ENCODE data around the gene ZNF688. TPM values are rescaled to one million over a fixed set of nuclear protein-coding genes. Genes with fewer than 3 reads are reported as not detected.

ZNF688 gene
- total RNA-seq, 1 experiment from 2014 or later, result 3.6 TPM

DNA sequence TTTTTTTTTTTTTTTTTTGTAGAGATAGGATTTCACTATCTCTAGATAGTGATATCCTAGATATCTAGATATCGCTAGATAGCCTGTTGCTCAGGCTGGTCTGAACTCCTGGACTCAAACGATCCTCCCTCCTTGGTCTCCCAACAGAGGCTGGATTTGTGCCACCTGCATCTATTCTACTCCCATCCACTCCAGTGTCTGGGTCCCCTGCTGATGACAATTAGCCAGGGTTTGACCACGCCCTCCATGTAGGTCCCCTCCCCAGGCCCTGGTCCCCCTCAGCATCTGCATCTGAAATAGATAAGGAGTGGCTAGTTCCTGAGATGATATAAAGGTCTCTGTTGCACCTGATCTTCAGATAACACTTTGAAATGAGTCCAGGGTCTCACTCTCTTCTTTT, 2.2 kb downstream of the ZNF688 start:
- no peak overlapping the region for H2AFZ ChIP-seq (ENCODE audit: low read depth, low read length, poor library complexity, severe bottlenecking)
- H3K36me3 ChIP-seq (ENCODE audit: control insufficient read depth in 1 of 2, insufficient read depth in 2 of 2, low read length in 2 of 2), result no peaks in the 10 kb centered on the region
- no peak for TF ChIP-seq SIN3A (IDR thresholded peaks at IDR 0.05; ENCODE audit: low read depth)
- no peak for TF ChIP-seq JUND (IDR thresholded peaks at IDR 0.05)
- TF ChIP-seq ZFX (IDR thresholded peaks at IDR 0.05), result no peak
- TF ChIP-seq SP1 (IDR thresholded peaks at IDR 0.05; ENCODE audit: low read depth), result no peak
- no peak for TF ChIP-seq EGR1 (IDR thresholded peaks at IDR 0.05; ENCODE audit: low read depth)
- TF ChIP-seq TCF7L2 (IDR thresholded peaks at IDR 0.05; ENCODE audit: borderline replicate concordance, extremely low read depth, insufficient read depth, insufficient read length), result no peak
- no peak for TF ChIP-seq CEBPB (IDR thresholded peaks at IDR 0.05; ENCODE audit: low read depth)
- TF ChIP-seq, protein P1, sequence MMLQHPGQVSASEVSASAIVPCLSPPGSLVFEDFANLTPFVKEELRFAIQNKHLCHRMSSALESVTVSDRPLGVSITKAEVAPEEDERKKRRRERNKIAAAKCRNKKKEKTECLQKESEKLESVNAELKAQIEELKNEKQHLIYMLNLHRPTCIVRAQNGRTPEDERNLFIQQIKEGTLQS (IDR thresholded peaks at IDR 0.05), result no peak
- TF ChIP-seq POLR2AphosphoS5 (IDR thresholded peaks at IDR 0.05; ENCODE audit: low read depth, low read length), result no peak
- no peak for TF ChIP-seq FOSL1 (IDR thresholded peaks at IDR 0.05; ENCODE audit: low read depth)
- TF ChIP-seq ELF1 (IDR thresholded peaks at IDR 0.05; ENCODE audit: borderline replicate concordance, low read depth), result no peak
- TF ChIP-seq EZH2phosphoT487 (IDR thresholded peaks at IDR 0.05; ENCODE audit: borderline replicate concordance), result no peak
- no peak for TF ChIP-seq ZNF274 (IDR thresholded peaks at IDR 0.05; ENCODE audit: low read depth, low read length)
- TF ChIP-seq, protein P2, sequence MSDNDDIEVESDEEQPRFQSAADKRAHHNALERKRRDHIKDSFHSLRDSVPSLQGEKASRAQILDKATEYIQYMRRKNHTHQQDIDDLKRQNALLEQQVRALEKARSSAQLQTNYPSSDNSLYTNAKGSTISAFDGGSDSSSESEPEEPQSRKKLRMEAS (IDR thresholded peaks at IDR 0.05), result no peak
- no peak for ATAC-seq
- no peaks in the 10 kb centered on the region for H3K9me3 ChIP-seq (ENCODE audit: control insufficient read depth in 1 of 2, insufficient read depth in 1 of 2, low read depth in 1 of 2, low read length in 2 of 2)
- RAD21 ChIA-PET (ENCODE audit: low non-redundant PET in 1 of 2, low total read pairs in 2 of 2, uncharacterized antibody in 2 of 2, unreplicated experiment in 2 of 2), result no interaction called here
- H4K20me1 ChIP-seq (ENCODE audit: insufficient read depth), result no peaks in the 10 kb centered on the region
- no peak overlapping the region for H3K4me2 ChIP-seq (ENCODE audit: low read length)
- H3K4me3 ChIP-seq (replicated peaks in 1 of 2; ENCODE audit: low read depth in 1 of 2, low read length in 2 of 2), result no peak overlapping the region
- intact Hi-C loops (cut with micrococcal nuclease), result no loop called here
- H3K27me3 ChIP-seq (ENCODE audit: insufficient read depth, low read length), result no peaks in the 10 kb centered on the region
- peaks cover 9 to 28% of the 10 kb centered on the region in 2 experiments; a peak in 3 of 4 replicates for H3K4me1 ChIP-seq (ENCODE audit: control insufficient read depth in 1 of 2, insufficient read depth in 2 of 2, low read length in 2 of 2)
- no peaks in the 10 kb centered on the region for H3K9me2 ChIP-seq (ENCODE audit: insufficient read depth)
- no peak for DNase-seq (ENCODE audit: low read depth, low spot score)
- H3K79me2 ChIP-seq (ENCODE audit: insufficient read depth, low read length), result no peaks in the 10 kb centered on the region
- H3K27ac ChIP-seq (ENCODE audit: low read depth, low read length), result no peak overlapping the region
- no peak overlapping the region for H3K9ac ChIP-seq (ENCODE audit: low read length)
- BruUV-seq (replicated peaks), result no TSS peak
- POLR2A ChIA-PET, result no interaction called here
- CTCF ChIA-PET, result no interaction called here

Data from HCT116 (cell line).